ENCODE results near the gene TMSB10.
"Not testable (repeated sequence)": the region's sequence is repeated elsewhere in the genome, so short reads cannot be mapped to it uniquely, and the experiment has no call there.

The TMSB10 gene

DNA sequence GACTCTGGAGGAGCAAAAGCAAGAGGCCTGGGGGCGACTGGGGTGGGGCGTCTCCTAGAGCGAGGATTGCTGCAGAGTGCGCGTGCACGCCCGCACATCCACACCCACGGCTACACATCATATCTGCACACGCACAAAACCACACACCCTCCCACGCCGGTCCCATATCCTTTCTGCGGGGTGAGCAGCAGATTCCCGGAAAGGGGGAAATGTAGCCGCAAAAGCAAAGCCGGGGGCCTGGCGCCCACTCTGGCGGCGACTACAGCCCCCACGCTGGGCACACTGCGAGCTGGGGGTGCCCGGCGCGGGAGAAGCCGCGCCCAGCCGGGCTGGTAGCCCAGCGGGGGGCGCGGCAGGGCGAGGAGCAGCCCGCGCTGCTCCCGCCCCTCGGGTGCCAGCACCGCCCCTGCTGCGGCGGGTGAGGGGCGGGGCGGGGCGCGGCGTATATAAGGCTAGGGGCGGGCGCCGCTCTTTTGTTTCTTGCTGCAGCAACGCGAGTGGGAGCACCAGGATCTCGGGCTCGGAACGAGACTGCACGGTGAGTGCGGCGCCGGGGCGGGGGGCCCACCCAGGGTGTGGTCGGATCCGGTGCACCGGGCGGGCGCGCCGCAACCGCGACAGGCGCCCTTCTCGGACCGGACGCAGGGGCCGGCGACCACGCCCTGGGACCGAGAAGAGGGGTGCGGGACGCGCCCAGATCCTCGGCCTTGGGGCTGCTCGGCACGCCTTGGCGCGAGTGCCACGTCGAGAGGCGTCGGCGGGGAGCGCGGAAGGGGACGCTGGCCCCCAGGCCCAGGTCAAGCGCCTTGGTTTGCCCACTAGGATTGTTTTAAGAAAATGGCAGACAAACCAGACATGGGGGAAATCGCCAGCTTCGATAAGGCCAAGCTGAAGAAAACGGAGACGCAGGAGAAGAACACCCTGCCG, at the start of gene TMSB10:
Gene TMSB10 (plus strand): TSS at position 476 of the 927 bp plus-strand sequence.
- peak; percentile 35 for DNase-seq

DNA sequence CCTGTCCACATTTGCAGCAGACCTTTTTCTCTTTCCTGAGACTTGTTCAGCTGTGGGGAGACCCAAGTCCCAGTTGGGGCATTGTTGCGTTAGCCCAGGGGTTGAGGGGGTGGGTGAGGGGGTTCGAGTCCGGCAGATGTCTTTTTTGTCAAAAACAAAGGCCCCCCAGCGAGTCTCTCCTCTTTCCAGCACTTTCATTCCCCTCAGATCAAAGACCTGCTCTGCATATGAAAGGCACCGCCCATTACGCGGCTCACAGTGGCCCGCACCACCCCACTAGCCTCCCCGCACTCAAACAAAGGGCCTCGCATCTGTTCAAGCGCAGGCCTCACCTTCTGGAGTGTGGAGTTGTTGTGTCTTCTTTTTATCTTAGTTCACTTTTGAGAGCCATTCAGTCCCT, 49.7 kb upstream of the TMSB10 start:
- DNase-seq: no peak

DNA sequence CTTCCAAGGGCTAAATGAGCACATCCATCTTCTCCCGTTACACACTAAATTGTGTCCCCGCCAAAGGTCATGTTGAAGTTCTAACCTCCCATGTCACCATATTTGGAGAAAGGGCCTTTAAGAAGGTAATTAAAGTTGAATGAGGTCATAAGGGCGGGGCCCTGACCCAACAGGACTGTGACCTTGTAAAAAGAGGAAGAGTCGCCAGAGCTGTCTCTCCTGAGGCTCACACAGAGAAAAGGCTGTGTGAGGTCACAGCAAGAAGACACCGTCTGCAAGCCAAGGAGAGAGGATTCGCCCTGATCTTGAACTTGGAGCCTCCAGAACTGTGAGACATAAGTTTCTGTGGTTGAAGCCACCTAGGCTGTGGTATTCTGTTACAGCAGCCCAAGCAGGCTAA, 48.7 kb upstream of the TMSB10 start:
- DNase-seq: no peak

DNA sequence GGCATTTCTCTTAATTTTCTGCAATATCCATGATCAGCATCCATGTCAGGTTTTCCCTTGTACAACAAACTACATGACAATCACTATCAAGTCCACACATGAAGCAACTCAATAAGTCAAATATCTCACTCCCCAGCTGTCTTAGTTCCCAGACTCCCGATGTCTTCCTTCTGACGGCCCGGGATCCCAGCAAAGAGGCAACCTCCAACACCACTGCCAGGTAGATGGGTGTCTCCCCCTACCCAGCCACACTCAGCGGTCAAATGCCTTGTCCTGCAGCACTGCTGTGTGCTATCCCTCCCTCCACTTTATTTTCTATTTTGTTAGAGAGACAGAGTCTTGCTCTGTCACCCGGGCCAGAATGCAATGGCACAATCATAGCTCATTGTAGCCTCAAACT, 47.9 kb upstream of the TMSB10 start:
- no peak for DNase-seq

DNA sequence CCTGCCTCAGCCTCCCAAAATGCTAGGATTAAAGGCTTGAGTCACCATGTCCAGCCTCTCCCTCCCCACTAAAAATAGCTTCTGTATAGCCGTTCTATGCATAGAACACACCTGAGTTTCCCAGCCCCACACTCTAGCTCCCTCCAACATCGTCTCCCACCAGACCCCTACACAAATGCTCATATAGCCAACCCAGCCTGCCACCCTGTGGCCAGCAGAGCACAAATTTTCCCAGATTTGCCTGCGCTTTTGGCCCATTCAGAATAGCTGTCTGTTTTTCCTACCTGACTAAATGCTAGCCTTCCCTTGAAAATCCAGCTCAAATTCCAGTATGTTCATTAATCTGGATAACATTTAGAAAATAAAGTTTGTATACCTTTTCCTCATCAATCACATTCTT, 47.3 kb upstream of the TMSB10 start:
- no peak for DNase-seq

DNA sequence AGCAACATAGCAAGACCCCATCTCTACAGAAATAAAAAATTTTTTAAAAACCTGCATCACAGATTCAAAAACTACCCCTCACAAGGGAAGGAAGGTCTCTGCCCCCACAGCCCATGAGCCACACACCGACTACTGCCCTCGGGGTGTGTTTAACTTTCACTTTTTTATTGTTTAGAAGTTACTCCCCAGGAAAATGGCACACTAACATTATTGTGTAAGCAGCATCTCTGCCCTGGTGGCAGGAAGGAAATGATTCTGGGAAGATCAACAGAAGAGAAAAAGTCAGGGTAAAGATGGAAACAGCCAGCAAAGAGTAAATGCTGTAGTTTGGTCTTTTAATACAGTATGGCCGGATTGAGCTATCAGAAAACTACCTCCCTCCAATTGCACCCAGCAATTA, 46.5 kb upstream of the TMSB10 start:
- no peak for DNase-seq

DNA sequence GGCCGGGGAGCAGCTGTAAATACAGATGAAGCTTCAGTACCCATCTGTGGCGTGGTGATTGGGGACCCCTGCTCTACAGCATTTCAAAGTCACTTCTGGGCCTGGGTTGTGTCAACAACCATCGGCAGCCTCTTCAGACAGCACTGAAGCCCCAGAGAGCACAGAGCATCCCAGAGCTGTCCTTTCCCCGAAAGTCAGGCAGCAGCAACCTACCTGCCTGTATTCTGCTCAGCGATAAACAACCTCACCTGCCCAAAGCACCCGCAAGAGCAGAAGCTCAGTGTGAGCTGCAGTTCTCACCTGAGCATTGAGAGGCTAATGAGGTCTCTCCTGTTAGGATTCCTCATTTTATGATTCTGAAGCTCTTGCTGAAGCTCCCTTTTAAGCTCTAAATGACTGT, 43.9 kb upstream of the TMSB10 start:
- DNase-seq: no peak

DNA sequence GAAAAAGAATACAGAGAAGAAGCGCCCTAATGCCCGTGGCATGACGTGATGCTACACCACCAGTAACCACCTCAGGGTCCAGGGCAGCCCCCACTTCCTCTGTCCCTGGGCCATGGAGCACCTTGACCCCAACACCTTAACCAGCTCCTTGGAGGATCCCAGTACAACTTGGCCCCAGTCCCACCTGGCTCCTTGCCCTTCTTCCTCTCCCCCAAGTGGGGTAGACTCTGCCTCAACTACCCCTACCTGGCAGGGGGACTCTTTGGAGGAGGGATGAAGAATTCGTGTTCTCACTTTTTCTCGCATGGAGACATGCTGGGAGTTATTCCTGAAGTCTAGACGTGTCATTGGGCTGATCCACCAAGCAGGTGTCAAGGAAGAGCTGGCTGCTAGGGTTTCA, 43.5 kb upstream of the TMSB10 start:
- no peak for DNase-seq

DNA sequence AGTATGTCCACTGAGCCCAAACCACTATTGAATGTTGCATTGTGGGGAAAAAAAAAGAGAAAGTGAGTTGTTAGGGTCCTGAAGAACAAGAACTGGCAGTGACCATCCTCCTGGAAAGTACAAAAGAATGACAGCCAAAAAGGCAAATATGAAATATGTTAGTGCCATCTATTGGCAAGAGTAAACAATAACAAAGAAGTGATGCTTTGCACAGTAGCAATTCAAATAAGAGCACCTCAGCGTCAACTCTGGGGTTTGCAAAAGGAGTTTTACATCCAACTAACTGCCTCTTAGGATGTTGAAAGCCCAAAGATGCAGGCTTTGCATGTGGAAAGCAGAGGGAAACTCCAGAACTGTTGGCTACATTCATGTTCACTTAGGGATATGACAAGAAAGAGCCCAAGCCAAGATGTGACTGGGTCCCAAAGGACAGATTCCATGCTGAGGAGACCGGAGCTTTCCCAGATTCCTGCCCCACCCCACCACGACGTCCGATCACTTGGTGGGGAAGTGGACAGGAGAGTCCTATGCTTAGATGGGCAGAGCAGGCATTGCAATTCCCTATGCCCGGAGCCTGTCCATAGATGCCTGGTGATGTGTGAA, 40.2 kb upstream of the TMSB10 start:
- DNase-seq: no peak

DNA sequence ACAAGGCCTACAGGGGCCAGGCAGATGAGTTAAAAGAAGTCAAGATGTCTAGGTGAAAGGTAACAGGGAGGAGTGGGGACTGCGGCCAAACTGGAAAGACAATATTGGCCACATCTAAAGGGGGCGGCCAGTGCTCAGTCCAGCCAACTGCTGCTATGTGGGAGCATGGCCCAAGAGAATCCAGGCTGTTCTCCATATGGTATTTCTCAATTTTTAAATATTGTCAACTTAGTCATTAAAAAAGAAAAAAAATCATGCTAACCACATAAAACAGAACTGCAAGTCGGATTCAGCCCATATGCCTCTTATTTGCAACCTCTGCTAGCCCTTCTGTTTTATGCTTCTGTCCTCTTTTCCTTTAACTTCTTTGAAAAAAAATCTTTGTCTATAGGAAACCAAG, 39.3 kb upstream of the TMSB10 start:
- no peak for DNase-seq

DNA sequence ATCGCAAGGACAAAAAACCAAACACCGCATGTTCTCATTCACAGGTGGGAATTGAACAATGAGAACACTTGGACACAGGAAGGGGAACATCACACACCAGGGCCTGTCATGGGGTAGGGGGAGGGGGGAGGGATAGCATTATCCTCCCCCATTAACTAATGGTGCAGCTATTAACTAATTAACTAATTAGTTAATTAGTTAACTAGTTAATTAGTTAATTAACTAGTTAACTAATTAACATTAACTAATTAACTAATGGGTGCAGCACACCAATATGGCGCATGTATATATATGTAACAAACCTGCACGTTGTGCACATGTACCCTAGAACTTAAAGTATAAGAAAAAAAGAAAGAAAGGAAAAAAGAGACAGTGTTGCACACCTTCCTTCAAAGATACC, 37.1 kb upstream of the TMSB10 start:
- not testable (repeated sequence) for DNase-seq

DNA sequence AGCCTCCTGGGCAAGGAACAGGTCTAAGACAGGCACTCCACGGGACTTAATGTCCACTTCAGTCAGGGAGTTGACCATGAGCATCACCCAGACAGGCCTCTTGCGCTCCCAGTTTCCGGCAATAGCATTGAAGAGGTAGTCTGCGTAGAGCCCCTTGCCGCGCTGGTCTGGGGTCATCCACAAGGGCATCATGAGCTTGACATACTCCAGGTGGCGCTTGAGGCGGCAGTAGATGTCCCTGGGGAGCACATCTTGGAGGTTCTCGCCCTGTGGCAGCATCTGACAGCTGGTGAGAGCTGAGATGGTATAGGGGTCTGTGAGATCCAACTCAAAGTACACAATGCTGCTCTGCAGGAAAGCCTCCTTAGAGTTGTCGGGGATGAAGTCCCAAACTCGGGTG, 35.1 kb upstream of the TMSB10 start:
- DNase-seq: no peak

DNA sequence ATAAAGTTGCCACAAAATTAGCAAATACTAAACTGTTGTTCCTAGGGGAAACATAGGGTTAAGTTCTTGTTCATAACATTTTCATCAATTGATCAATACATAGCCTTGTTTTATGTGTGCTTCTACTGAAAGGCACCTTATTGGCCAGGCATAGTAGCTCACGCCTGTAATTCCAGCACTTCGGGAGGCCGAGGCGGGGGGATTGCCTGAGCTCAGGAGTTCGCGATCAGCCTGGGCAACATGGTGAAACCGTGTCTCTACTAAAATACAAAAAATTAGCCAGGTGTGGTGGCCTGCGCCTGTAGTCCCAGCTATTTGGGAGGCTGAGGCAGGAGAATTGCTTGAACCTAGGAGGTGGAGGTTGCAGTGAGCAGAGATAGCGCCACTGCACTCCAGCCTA, 32.8 kb upstream of the TMSB10 start:
- not testable (repeated sequence) for DNase-seq

DNA sequence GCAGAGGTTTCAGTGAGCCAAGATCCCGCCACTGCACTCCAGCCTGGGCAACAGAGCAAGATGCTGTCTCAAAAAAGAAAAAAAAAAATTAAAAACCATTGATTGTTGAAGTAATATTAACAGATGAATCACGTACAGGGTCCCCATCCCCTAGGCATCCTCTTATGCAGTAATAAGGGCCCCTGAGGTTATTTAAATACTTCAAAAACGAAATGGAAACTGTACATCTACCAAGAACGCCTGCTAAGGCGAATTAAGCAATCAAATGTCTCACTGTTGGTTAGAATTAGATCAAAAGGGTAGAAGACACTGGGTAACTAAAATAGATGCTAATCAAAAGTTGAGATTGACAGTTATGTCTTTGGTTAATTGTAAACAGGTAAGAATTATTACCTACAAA, 32.1 kb upstream of the TMSB10 start:
- DNase-seq: no peak

DNA sequence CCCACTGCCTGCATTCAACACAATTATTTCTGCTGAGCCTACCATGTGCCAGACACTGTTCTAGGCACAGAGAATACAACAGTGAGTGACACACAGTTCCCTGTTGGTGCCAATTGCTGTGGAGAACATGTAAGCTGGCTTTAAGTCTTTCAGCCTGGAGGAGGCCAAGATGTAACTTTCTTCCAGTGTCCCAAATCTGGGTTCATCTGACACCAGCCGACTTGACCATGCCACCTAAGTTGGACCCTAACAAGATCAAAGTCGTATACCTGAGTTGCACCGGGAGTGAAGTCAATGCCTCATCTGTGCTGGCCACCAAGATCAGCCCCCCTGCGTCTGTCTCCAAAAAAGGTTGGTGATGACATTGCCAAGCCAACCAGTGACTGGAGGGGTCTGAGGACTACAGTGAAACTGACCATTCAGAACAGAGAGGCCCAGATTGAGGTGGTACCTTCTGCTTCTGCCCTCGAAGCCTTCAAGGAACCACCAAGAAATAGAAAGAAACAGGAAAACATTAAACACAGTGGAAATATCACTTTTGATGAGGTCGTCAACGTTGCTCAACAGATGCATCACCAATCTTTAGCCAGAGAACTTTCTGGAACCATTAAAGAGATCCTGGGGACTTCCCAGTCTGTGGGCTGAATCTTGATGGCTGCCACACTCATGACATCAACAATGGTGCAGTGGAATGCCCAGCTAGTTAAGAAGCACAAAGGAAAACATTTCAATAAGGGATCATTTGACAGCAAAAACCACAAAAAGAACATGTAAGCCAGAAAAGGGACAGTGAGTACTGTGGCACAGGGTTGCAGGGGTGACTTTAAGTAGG, 30.9 kb upstream of the TMSB10 start:
- no peak for DNase-seq

DNA sequence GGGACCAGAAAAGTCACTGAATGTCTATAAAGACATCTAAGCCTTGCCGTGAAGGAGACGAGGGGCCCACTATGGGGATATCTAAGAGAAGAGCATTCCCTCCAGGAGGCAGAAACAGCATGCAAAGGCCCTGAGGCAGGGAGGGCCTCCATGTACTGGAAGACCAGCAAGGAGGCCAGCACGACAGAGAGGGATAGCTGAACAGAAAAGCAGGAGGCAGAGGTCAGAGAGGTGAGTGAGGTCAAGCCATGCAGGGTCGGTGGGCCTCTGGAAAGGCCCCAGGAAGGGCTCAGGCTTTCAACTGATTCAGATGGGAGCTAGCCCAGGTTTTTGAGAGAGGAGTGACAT, 30.3 kb upstream of the TMSB10 start:
- no peak for DNase-seq

DNA sequence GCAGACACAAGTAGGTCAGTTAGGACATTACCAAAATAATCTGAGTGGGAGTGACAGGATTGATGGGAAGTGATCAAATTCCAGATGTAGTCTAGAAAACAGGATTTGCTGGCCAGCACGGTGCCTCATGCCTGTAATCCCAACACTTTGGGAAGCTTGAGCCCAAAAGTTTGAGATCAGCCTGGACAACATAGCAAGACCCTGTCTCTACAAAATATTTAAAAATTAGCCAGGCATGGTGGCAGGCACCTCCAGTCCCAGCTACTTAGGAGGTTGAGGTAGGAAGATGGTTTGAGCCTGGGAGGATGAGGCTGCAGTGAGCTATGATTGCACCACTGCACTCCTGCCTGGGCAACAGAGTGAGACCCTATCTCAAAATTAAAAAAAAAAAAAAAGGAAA, 29.8 kb upstream of the TMSB10 start:
- DNase-seq: not testable (repeated sequence)

DNA sequence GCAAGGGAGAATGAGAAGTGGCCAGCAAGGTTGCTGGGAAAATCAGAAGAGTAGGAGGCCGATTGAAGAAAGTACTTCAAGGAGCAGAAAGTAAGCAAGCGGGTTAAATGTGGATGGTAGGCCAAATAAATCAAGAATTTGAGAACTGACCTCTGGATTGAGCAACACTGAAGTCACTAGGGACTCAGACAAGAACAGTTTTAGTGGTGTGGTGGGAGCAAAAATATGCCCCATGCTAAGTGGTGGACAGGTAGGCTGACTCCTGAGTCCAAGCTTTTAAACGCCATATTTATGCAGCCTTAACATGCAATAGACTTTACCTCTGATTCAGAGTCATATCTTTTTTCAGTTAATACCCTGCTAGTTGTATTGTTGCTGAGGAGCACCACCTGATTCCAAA, 29.1 kb upstream of the TMSB10 start:
- DNase-seq: no peak

DNA sequence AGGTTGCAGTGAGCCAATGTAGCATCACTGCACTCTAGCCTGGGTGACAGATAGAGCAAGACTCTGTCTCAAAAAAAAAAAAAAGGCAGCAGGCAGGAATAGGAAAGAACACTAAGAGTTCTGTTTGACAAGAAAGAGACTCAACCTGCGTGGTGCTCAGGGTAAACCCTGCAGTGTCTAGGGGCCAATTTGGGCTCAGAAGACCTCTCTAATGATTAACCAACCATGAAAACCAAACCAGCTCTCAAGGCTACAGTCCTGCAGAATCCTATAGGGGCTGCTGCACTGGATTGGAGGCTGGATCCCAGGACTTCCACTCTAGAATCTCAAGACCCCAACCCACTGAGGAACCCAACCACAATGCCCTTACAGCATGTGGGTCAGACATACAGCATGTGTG, 27.0 kb upstream of the TMSB10 start:
- DNase-seq: no peak

DNA sequence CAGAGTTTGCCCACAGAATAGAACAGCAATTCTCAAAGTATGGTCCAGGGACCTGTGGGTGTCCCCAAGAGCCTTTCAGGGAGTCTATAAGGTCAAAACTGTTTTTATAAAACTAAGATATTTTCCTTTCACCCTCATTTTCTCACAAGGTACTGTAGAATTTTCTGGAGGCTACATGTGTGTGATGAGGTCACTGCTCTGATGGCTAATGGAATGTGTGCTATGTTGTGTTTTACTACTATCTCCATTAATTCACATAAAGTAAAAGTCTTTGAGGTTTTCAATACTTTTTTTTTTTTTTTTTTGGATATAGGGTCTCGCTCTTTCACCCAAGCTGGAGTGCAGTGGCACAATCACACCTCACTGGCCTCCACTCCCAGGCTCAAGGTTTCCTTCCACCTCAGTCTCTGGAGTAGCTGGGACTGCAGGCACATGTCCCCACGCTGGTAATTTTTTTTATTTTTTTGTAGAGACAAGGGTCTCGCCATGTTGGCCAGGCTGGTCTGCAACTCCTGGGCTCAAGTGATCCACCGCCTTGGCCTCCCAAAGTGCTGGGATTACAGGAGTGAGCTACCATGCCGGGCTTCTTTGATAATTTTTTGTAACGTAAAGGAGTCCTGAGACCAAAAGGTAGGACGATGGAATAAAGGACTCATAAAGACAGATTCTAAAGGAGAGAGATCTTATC, 26.4 kb upstream of the TMSB10 start:
- no peak for DNase-seq

DNA sequence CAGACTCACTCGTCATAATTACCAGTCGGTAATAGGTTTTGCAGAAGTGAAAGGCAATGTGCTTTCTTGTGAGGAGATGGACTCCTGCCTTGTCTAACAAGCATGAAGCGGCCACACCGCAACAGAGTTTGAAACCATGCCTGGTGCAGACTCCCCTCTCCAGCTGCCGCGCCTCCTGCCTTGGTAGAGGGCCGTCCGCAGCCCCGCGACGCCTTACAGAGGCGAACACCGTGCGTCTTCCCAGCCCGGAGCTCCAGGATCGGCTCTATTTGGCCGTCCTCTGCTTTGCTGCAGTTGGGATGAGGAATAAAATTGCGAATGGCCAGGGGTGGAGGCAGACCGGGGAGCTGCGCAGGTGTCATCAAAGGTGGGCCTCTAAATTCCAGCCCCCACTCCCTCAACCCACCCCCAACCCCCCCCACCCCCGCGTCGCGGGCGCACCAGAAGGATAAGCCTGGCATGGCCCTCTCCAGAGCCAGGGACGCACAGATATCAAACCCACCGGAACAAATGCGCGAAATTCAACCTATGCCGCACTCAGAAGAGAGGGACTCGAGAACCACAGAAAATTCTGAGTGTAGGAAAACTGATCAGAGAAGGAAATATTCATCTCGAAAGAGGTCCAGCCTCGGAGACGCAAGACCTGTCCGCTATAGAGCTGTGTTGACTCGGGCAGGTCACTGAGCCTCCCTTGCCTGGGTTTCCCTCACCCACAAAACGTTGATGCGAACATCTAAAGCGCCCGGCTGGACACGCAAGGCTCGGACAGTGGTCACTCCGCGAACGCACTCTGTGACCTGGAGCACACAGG, 25.7 kb upstream of the TMSB10 start:
- no peak for DNase-seq

DNA sequence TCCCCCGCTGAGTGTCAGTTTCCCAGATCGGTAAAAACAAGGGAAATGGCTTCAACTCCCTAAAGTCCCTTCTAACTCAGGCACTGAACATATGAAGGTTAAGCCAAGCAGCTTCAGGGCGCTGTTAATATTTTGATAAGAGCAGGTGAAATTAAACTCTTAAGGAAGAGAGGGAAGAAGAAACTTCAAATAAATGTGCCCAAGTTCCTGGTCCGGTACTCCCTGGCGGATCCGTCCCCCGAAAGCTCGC, 25.1 kb upstream of the TMSB10 start:
- DNase-seq: no peak

Data from NCI-H2081 treated with DMSO at 0.1 percent for 48 hours (cell line).